Activated T-helper 1 cell treated with Interleukin-2 at 50 U/mL for 16 hours (primary cell): Measurements from ENCODE around the gene DNER.
A peak's percentile ranks its signal among the peaks of the same experiment; 100 is the strongest.
"Not testable (repeated sequence)": the region's sequence is repeated elsewhere in the genome, so short reads cannot be mapped to it uniquely, and the experiment has no call there.

Source experiments
- DNase-seq: peaks from one replicate; pipeline ENCODE4 v3.0.0-alpha.2; 2020; ENCODE audit warnings: low read depth

Gene DNER, protein sequence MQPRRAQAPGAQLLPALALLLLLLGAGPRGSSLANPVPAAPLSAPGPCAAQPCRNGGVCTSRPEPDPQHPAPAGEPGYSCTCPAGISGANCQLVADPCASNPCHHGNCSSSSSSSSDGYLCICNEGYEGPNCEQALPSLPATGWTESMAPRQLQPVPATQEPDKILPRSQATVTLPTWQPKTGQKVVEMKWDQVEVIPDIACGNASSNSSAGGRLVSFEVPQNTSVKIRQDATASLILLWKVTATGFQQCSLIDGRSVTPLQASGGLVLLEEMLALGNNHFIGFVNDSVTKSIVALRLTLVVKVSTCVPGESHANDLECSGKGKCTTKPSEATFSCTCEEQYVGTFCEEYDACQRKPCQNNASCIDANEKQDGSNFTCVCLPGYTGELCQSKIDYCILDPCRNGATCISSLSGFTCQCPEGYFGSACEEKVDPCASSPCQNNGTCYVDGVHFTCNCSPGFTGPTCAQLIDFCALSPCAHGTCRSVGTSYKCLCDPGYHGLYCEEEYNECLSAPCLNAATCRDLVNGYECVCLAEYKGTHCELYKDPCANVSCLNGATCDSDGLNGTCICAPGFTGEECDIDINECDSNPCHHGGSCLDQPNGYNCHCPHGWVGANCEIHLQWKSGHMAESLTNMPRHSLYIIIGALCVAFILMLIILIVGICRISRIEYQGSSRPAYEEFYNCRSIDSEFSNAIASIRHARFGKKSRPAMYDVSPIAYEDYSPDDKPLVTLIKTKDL

DNA sequence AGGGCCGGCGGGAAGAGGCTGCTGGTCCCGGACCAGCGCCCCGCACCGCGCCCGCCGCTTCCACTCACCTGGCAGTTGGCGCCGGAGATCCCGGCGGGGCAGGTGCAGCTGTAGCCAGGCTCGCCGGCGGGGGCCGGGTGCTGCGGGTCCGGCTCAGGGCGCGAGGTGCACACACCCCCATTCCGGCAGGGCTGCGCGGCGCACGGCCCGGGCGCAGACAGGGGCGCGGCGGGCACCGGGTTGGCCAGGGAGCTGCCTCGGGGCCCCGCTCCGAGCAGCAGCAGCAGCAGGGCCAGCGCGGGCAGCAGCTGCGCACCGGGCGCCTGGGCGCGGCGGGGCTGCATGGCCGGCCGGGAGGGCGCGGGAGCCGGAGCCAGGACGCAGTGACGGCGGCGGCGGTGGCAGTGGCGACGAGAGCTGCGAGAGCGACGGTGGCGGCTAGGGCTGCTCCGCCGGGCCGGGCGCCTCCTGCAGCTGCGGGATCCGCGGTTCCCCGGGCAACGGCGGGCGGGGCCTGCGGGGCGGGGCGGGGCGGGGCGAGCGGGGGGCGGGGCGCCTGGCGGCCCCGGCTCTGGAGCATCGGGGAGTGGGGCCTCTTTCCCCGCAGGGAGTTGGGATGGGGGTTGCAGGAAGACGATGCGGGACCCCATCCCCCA, at the start of gene DNER:
TSS of gene DNER (minus strand) at position 476 of the 656 bp plus-strand sequence. CDS start at position 344, 132 bp downstream.
- peak; percentile 16 for DNase-seq

DNA sequence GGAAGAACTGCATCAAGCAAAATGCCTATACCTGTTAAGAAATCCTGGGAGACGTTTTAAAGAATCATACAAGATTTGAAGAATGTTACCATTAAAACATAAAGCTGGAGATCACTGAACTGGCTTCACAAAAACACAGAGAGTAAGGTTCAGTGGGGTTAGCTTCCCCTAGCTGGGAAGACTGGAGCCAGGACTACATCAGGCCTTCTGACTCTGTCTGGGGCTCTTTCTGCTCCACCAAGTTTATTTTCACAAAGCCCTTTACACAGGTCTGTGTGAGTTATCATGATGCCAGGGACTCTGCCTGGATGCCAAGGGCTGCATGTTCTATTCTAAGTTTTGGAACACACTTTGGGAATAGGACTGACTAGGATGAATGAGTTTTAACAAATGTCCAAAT, 47.3 kb upstream of the DNER start:
- no peak for DNase-seq

DNA sequence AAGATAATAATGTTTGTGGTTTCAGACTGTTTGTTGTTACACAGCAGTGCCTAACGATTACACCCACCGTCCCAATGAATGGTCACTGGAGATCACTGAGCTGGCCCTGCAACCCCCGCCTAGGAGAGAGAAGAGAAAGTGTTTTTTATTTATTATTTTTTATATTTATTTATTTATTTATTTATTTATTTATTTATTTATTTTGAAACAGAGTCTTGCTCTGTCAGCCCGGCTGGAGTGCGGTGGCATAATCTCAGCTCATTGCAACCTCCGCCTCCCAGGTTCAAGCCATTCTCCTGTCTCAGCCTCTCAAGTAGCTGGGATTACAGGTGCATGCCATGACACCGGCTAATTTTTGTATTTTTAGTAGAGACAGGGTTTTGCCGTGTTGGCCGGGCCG, 43.1 kb upstream of the DNER start:
- DNase-seq, result not testable (repeated sequence)

DNA sequence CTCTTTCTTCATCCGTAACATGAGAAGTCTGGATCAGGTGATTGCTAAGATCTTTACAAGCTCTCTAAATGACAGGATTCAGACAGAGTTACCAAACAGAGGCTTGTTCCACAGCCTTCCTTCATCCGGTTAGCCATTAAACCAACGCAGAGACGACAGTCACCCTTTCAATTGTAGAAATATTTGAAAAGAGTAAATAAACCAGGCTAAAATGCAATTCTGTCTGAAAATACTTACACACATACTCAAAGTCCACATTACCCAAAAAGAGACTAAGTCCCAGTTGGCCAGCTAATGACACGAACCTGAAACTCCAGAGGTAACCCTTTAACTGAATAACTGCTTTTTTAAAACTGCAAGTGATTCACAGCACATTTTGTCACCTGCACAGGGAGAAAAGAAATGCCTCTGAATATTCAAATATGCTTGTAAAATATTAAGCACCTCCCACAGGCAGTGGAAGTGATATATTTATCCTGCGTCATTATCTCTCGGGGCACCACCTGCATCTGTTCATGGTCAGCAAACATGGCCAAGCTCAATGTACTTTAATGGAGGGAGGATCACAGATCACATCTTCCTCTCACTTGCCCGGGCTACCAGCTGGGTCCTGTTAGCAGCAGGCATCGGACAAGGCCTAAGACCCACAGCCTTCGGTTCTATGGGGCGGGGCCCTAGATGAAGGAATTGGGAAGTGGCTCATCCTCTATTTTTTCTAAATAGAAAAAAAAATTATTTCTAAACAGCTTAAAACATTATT, 38.8 kb upstream of the DNER start:
- DNase-seq, result no peak

DNA sequence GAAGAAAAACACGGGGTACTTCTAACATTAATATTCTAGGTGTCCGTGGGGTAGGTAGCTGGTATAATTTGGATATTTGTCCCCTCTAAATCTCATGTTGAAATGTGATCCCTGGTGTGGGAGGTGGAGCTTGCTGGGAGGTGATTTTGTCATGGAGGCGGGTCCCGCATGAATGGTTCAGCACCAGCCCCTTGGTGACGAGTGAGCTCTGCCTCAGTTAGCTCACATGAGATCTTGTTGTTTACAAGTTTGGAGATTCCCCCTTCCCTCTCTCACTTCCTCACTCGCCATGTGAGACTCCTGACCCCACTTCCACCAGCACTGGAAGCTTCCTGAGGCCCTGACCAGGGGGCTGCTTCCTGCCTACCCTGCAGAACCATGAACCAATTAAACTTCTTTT, 35.4 kb upstream of the DNER start:
- DNase-seq, result no peak

DNA sequence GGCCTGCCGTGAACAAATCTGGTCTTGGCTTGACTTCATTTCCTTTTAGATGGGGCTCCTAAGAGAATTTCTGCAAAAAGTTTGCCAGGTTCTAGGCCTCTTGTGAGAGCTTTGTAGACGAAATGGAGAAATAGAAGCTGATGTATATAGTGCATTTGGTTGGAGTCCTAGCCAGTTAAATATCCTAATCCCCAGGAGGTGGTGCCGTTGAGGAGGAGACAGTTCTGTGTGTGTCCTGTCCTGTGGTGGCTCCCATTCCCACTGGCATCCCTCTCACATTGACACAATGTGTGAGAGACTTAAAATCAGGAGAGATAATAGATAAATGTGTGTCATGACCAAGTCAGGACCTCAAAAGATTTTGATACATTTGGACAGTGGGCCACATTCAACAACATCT, 34.6 kb upstream of the DNER start:
- DNase-seq, result no peak

DNA sequence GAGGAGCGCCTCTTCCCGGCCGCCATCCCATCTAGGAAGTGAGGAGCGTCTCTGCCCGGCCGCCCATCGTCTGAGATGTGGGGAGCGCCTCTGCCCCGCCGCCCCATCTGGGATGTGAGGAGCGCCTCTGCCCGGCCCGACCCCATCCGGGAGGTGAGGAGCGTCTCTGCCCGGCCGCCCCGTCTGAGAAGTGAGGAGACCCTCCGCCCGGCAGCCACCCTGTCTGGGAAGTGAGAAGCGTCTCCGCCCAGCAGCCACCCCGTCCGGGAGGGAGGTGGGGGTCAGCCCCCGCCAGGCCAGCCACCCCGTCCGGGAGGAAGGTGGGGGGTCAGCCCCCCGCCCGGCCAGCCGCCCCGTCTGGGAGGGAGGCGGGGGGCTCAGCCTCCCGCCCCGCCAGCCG, 28.3 kb upstream of the DNER start:
- not testable (repeated sequence) for DNase-seq

DNA sequence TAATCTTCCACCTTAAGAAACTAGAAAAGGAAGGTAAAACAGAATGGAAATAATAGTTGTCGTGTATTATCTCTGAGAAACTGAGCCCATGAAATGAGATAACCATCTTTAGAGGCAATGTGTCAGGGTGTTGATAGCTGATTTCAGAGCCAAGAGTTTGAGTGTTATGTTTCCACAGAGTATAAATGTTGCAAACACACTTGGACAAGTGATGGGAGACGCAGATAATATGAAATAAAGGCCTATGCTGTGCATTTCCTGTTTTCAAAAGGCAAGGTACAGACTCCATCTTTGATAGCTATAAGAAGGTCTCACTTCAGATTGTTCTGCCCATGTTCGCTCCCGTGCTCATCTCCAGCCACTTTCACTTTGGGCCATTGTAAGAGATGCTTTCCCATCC, 25.9 kb upstream of the DNER start:
- DNase-seq, result no peak

DNA sequence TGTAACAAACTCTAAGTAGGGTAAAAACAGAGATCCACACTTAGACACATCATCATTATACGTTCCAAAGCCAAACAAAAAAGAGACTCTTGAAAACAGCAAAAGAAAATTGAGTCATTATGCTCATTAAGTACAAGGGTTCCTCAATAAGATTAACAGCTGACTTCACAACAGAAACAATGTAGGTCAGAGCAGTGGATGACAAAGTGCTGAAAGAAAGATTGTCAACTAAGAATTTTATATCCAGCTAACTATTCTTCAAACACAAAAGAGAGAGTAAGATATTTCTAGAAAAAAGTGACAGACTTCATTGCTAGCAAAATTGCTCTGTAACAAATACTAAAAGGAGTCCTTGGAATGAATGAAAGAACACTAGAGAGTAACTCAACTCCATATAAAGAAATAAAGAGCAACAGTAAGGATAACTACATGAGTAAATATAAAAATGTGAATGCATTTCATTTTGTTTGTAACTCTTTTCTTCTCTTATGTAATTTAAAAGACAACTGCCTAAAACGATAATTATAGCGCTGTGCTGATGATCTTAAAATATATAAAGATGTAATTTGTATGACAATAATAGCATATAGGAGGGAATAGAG, 23.8 kb upstream of the DNER start:
- no peak for DNase-seq

DNA sequence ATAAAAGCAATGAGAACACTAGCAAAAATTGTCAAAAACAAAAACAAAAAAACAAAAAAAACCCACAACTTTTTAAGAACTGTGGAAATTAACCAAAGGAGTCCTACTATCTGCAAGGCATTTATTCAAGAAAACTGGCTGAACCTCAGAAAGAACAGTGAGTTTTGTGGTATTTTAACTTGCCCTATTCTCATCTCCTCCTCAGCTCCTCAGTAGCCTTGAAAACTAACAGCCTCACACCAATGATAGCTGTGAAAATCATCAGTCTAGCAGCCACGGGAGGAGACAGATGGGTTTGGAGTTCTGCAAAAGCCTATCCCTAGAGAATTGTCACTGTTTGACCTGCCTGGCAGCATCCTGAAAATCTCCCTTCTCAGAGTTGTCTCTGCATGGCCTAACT, 20.1 kb upstream of the DNER start:
- no peak for DNase-seq

DNA sequence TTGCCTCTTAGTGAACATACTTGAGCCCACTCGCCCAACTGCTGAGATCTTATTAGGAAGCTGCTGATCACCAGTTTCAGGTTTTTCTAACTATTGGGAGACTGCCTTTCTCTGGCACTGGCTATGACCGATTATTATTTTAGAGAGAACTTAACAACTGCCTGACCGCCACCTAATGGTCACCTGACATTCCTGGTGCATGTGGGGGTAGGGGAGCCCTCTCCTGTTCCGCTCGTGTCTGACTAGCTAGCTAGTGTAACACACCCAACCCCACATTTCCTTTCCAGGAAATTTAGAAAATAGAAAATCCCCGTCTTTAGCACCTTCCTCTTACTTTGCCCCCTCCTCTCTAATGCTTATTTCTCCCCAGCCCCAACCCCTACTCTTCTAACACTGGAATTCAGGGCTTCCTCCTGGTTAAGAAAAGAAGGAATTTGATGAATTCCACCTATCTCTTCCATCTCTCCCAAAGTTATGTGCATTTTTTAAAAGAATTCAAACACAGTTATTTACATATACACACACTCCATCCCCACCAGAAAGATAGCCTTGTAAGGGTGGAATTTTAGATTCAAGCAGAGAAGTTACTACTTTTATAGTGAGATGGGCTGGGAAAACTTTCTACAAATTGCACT, 19.4 kb upstream of the DNER start:
- no peak for DNase-seq

DNA sequence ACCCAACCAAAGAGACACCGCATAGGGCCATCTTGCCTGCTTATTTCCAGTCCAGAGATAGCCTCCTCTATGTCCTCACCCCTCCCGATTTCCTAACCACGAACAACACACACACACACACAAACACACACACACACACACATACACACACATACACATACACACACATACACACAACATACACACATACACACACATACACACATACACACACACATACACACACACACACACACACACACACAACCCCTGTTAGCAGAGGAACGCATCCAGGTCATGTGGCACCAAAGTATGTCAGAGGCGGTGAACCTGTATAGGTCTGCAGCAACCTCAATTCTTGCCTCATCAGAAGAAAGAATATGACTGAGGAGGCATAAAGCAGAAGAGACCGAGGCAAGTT, 18.5 kb upstream of the DNER start:
- DNase-seq, result no peak

DNA sequence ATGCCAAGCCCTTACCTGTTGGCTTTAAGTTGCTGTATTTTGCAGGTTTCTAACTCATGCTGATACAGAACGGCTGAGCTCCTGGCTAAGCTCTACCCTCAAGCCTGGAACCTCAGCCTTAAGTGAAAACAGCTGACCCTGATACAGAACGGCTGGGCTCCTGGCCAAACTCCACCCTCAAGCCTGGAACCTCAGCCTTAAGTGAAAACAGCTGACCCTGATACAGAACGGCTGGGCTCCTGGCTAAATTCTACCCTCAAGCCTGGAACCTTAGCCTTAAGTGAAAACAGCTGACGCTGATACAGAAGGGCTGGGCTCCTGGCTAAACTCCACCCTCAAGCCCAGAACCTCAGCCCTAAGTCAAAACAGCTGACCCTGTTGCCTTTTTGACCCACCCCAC, 17.6 kb upstream of the DNER start:
- DNase-seq, result no peak

DNA sequence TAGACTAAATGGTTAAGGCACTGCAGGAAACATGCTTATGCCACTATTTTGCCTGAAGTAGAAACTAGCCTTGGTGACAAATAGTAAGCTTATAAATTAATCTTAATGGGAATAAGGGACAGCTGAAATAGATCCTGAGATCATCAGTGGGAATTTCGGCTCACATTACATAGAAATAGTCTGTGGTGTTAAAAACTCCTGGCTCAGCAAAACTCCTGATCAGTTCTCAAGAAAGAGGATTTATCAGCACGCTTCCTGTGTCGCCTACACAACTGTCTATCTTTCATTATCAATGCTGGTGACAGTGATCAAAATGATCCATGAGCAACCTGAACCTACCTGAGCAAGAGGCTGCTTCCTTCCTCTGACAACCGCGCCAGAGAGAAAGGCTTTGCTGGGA, 17.0 kb upstream of the DNER start:
- no peak for DNase-seq

DNA sequence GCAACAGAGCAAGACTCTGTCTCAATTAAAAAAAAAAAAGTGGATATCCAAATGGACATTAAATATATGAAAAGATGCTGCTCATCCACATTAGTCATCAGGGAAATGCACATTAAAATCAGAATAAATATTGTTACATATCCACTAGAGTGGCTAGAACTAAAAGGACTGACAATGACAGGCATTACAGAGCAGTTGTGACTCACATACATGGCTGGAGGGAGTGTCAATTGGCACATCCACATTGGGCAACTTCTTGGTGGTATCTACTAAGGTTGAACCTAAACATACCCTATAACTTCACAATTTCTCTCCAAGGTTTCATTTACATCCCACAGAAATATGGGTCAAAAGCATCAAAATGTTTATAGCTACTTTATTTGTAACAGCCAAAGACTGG, 14.0 kb upstream of the DNER start:
- DNase-seq, result no peak

DNA sequence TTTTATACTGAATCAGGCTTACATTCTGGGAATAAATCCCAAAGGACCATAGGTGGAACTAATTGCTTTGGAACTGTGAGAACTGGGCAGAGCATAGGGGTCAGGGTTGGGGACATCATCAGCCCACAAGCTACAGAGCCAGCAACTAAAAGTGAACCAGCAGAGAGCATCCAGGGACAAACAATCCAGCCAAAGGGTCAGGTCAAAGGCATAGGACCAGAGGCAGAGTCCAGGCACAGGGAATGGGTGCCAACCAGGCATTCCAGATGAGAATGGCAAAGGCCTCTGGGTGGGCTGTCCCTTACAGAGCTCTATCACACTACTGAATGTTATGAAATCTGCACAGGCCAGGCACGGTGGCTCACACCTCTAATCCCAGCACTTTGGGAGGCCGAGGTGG, 12.3 kb upstream of the DNER start:
- DNase-seq, result no peak

DNA sequence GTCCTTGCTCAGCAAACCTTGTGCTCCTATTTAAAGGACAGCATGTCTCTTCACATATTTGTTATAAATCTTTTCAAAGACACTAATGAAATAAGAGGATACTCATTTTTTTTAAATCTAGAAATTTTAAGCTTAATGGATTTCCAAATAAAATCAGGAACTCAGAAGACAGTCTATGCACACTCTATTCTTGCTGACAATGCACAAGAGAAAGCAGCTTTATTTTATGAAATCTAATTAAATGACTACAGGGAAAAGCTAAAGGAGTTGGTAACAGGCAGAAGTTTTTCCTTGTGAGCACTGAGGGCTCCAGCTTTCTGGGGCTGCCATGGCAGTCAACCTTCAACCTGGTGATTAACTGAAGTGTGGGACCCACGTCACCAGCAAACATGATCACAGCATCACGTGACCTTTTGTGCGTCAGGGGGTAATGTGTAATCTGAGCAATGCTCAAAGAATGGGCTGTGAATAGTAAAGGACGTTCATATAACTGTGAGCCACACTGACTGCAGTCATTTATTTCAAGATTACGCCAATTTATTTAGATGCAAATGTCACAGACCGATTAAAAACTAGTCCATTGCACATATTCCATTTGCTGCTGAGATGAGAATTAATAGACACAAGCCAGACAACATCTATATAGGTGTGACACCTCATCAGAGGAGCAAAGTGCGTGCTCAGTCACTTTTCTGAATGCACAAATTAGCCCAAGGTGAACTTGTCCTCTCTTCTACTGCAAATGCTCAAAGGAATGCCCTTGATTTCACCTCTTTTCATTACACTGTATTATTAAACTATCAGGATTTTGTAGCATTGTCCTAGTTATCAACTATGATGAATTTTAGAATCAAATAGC, 11.6 kb upstream of the DNER start:
- DNase-seq, result no peak

DNA sequence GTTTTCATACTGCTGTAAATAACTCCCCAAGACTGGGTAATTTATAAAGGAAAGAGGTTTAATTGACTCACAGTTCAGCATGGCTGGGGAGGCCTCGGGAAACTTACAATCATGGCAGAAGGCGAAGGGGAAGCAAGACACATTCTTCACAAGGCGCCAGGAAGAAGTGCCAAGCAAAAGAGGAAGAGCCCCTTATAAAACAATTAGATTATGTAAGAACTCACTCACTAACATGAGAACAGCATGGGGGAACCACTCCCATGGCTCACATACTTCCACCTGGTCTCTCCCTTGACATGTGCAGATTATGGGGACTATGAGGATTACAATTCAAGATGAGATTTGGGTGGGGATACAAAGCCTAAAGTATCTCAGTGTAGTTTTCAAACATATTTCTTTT, 8.8 kb upstream of the DNER start:
- DNase-seq, result not testable (repeated sequence)

DNA sequence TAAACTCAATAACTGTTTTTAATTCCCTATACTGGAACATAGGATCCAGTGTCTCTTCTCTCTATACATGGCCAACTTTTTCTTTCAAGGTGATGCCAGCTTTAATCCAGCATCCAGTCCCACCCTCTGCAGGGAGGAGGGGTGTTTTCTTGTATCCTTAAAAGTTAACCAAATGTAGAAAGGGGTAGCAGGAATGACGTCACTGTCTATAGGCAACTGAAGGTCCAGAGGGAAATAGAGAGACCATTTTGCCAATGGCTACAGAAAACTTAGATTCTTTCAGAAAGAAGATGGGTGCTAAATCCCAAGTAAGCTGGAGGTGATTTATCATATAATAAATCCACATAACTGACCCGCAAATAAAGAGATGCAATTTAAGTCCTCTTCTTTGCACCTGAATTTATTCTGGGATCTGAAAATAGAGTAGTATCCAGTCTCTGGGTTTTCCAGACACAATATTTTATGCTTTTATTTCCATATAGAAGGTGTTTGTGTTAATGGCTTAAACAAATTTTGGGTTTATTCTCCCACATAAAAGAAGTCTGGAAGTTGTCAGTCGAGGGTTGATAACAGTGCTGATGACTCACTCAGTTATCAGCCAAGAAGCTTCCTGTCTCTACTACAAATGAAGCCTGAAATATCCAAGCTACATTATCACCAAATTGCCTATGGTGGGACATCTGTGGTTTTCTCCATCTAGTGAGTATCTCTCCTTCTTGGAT, 5.7 kb upstream of the DNER start:
- DNase-seq, result no peak

DNA sequence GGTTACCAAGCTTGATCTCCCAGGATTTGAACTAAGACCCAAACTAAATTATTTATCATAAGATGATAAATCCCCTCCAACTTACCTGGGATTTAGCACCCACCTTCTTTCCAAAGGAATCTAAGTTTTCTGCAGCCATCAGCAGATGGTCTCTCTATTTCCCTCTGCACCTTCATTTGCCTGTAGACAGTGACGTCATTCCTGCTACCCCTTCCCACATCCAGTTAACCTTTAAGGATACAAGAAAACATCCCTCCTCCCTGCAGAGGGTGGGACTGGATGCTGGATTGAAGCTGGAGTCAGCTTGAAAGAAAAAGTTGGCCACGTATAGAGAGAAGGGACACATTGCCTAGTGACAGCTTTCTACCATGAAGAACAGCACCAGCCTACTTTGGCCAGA, 3.7 kb upstream of the DNER start:
- no peak for DNase-seq
